GM19025 (cell line): ENCODE measurements around the gene RNF17.
A peak's percentile ranks its signal among the peaks of the same experiment; 100 is the strongest.

Experiments used
- ATAC-seq: cut with Tn5 transposase; IDR thresholded peaks from one replicate; pipeline ENCODE4 v1.9.1; 2021; ENCODE audit warnings: mild to moderate bottlenecking, low read depth, moderate library complexity; ENCODE audit not compliant: unreplicated experiment

Gene RNF17

GRCh38 chr13:24854311-24854710 lies 90.3 kb downstream of the RNF17 start:
- ATAC-seq, result no peak

DNA sequence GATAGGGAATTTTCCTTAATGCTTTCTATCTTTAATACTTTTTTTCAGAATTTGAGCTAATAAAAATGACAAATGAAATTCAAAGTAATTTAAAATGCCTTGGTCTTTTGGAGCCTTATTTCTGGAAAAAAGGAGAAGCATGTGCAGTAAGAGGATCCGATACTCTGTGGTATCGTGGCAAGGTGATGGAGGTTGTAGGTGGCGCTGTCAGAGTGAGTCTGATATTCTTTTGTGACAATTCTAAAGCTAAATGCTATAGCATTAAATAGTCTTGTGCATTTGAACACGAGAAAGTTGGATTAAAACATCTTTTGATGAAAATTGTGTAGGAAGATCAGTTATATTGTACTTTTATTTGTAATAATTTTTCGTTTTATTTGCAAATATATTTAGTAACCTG lies 95.0 kb downstream of the RNF17 start:
- ATAC-seq, result no peak

DNA sequence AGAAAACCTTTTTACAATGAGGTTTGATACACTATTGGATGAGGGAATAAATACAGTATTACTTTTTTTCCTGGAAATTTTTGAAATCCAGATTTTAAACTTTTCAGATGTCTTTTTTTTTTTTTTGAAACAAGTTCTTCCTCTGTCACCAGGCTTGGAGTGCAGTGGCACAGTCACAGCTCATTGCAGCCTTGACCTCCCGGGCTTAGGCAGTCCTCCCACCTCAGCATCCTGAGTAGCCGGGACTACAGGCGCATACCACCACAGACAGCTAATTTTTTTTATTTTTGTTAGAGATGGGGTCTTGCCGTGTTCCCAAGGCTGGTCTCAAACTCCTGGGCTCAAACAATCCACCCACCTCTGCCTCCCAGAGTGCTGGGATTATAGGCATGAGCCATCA lies 96.8 kb downstream of the RNF17 start:
- no peak for ATAC-seq

- no peak for ATAC-seq
These were observed 97.8 kb downstream of the RNF17 start for GRCh38 chr13:24861617-24862362.

GRCh38 chr13:24863748-24864540 lies 100.0 kb downstream of the RNF17 start:
- no peak for ATAC-seq

DNA sequence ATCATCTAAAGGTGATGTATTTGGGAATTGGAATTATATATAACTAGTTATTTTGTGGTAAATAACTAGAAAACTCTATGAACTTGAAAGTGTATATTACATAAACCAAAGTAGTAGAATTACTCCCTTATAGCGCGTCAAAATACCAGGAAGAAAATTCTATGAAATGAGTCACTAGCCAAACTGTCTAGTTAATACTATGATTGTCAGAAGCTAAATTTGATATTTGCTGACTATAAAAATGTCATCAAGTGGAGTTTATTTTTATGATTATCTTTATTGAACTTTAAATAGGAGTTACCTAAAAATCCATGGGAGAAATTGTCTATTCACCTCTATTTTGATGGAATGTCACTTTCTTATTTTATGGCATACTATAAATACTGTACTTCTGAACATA lies 100.6 kb downstream of the RNF17 start:
- no peak for ATAC-seq

- no peak for ATAC-seq
These were observed 101.4 kb downstream of the RNF17 start for GRCh38 chr13:24865163-24865953.

DNA sequence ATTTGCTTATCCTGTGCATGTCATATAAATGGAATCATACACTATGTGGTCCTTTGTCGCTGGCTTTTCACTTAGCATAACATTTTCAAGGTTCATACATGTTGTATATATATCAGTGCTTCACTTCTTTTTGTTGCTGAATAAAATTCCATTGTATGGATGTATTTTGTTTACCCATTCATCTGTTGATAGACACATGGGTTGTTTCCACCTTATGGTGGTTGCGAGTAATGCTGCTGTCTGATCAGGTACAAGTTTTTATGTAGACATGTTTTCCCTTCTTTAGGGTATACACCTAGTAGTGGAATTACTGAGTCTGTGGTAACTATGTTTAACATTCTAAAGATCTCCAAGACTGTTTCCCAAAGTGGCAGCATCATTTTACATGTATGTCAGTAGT lies 102.5 kb downstream of the RNF17 start:
- ATAC-seq, result no peak

DNA sequence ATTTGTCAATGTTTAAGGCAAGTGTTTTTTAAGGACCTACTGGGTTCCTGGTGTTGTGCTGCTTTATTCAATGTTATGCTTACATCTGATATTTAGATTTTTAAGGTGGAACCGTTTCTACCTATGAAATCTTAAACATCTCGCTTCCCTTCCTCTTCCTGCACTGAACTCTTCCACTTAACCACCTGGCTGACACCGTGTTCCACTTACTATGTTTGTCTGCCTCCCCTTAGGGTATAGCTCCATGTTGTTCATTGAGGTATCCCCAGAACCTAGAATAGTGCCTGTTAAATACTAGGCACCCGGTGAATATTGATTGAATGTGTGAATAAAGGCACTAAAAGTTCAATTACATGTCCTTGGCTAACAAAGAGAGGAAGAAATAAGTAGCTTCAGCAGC lies 104.9 kb downstream of the RNF17 start:
- no peak for ATAC-seq

- no peak for ATAC-seq
These were observed 106.4 kb downstream of the RNF17 start for GRCh38 chr13:24870380-24870760.

DNA sequence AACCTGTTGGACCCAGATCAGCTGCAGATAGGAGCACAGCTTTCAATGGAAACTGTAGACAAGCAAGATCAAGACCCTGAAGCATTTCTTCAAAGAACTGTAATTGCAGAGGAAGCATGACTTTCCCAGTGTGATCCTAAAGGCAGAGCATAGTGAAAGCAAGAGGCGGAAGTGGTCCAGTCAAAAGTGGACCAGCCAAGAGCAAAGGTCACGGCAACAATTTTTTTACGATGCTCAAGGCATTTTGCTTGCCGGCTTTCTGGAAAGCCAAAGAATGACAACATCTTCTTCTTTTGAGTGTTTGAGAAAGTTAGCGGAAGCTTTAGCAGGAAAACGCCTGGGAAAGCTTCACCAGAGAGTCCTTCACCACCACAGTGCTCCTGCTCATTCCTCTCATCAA lies 111.6 kb downstream of the RNF17 start:
- no peak for ATAC-seq

GRCh38 chr13:24877531-24877930 lies 113.6 kb downstream of the RNF17 start:
- ATAC-seq, result no peak

- ATAC-seq, result no peak
These were observed 114.4 kb downstream of the RNF17 start for GRCh38 chr13:24878340-24878739.

DNA sequence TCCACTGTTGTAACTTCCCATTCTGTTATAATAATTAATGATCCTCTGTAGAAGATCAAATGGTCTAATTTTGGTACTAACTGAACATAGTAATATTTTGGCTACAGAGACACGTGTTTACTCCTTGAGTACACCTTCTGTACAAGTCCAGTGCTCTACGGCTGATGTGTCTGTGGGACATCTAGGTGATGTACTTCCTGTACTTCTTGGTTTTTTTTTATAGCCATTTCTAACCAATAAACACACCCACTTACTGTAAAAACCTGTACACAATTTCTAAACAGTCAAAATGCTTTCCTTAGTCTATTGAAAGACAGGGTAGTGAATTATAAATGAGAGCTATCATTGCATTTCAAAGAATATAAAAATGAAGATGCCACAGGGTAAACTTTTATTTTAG lies 118.7 kb downstream of the RNF17 start:
- no peak for ATAC-seq

DNA sequence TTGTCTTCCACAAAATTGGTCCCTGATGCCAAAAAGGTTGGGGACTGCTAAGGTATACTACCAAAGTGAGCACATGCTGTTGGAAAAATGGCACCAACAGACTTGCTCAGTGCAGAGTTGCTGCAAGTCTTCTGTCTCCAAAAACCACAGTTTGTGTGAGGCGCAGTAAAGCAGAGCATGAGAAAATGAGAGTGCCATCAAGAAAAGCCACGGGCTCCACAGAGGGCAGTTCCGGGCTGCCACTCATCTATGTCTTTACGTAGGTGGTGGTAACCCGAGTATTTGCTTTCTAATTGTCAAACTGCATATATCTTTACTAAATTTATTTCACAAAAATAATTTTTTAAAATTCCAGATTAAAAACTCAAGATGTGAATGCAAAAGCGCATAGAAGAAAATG lies 123.8 kb downstream of the RNF17 start:
- peak; percentile 70 for ATAC-seq

DNA sequence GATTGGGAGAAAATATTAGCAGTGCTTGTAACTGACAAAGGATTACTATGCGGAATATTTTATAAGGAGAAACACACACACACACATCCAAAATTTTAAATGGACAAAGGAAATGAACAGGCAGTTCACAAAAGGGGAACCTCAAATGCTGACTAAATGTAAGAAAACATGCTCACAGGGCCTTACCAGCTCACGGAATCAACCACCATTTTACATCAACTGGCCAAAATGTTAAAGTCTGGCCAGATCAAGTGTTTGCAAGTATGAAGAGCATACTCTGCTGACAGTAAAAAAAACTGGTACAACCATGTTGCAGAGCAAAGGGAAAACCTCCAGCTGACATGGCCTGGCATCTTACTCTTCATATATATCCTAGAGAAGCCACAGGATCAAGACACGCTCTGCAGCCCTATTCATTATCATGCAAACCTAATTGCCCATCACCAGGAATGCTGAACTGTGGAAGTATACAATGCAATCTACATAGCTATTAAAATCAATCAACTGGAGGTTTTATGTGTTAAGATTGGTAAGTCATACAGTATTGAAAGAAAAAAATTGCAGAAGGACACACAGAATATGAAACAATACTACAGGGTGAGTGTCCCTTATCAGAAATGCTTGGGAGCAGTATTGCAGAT lies 124.4 kb downstream of the RNF17 start:
- ATAC-seq, result no peak

GRCh38 chr13:24890256-24890655 lies 126.3 kb downstream of the RNF17 start:
- no peak for ATAC-seq

GRCh38 chr13:24891476-24892108 lies 127.6 kb downstream of the RNF17 start:
- no peak for ATAC-seq

GRCh38 chr13:24892829-24893228 lies 128.9 kb downstream of the RNF17 start:
- ATAC-seq, result no peak

GRCh38 chr13:24893863-24894262 lies 129.9 kb downstream of the RNF17 start:
- no peak for ATAC-seq
